ENCODE measurements around the gene ANXA4.

- TF ChIP-seq CTCF (IDR thresholded peaks at IDR 0.05) (no peak), POLR2A (IDR thresholded peaks at IDR 0.05) (no peak)
These were observed 102.1 kb downstream of the ANXA4 start for GRCh38 chr2:69843993-69844392.

Measured in esophagus squamous epithelium (tissue), 4 donors.